HG02943 (cell line): ENCODE results near the gene NUBP1.
"Not testable (repeated sequence)": the region's sequence is repeated elsewhere in the genome, so short reads cannot be mapped to it uniquely, and the experiment has no call there.

Source experiments
- ATAC-seq: cut with Tn5 transposase; IDR thresholded peaks from one replicate; pipeline ENCODE4 v1.9.1; 2021; ENCODE audit warnings: mild to moderate bottlenecking, low read depth, moderate library complexity; ENCODE audit not compliant: unreplicated experiment

The NUBP1 gene

GRCh38 chr16:10750793-10751192 is 7.2 kb downstream of the NUBP1 start:
- ATAC-seq: no peak

GRCh38 chr16:10751291-10751697 is 7.7 kb downstream of the NUBP1 start:
- ATAC-seq: no peak

DNA sequence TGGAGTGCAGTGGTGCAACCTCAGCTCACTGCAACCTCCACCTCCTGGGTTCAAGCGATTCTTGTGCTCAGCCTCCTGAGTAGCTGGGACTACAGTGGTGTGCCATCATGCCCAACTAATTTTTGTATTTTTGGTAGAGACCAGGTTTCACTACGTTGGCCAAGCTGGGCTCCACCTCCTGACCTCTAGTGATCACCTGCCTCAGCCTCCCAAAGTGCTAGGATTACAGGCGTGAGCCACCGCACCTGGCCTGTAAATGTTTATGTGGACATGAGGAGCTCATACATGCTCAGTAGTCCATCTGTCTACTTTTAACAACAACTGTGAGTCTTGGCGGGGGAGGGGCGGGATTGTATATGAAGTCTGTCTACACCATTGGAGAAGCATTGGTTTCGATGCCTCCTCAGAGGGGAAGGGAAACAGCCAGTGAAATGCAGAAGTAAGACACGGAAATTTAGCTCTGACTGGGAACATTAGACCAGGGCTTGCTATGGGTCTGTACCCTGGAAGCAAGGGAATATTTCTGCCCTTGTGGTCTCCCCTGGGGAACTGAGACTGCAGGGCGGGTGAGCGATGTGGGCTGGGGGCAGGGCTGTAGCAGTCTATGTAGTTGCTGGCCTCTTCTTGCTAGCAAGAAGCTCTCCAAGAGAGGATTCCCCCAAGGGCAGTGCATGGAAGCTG is 9.3 kb downstream of the NUBP1 start:
- ATAC-seq: no peak

- no peak for ATAC-seq
These were observed 10.0 kb downstream of the NUBP1 start for GRCh38 chr16:10753670-10754069.

DNA sequence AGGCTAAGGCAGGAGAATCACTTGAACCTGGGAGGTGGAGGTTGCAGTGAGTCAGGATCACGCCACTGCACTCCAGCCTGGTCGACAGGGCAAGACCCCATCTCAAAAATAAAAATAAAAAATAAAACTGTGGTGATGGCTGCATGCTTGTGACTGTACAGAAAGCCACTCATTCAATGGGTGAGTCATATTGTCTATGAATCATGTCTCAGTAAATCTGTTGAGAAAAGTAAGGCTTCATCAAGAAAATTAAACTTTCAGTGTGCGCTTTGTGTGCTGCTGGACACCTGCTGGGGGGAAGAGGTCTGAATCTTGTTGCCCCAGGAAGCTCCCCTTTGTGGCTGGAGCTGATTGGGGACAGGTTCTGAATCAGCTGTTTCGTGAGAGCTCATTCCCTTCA is 11.3 kb downstream of the NUBP1 start:
- ATAC-seq: no peak

- no peak for ATAC-seq
These were observed 12.9 kb downstream of the NUBP1 start for GRCh38 chr16:10756574-10756973.

DNA sequence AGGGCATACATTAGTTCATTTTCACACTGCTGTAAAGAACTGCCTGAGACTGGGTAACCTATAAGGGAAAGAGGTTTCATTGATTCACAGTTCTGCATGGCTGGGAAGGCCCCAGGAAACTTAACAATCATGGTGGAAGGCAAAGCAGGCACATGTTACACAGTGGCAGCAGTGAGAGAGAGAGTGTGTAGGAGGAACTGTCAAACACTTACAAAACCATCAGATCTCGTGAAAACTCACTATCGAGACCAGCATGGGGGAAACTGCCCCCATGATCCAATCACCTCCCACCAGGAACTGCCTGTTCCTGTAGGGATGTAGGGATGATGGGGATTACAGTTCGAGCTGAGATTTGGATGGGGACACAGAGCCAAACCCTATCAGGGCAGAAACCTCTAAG is 17.2 kb downstream of the NUBP1 start:
- ATAC-seq: no peak

GRCh38 chr16:10761373-10761772 is 17.7 kb downstream of the NUBP1 start:
- no peak for ATAC-seq

DNA sequence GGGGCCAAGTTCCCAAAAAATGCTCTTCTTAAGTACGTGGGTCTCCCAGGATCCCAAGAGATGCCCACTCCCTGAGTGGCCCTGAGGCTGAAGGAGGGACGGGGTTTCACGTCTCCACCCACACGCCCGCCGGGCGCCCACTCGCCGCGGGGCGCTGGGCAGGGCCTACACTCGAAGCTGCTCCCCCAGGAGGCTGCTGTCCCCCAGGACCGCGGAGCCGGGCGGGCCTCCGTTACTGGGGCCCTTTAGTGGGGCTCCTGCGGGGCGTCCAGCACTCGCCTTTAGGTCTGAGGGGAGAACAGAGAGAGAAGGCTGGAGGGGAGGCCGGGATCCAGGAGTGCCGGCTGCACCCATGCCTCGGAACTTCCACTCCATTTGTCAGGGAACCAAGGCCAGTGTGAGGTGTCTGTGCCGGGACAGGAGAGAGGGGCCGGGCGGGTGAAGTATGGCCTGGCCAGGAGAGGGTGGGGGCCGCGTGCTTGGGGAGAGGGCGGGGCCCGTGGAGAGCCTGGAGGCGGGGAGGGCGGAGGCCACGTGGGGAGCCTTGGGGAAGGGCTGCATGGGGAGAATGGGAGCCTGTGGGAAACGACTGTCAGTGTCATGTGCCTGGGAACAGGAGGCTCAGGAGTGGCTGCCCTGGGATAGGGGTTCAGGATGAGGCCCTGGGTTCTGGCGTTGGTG is 18.8 kb downstream of the NUBP1 start:
- no peak for ATAC-seq

DNA sequence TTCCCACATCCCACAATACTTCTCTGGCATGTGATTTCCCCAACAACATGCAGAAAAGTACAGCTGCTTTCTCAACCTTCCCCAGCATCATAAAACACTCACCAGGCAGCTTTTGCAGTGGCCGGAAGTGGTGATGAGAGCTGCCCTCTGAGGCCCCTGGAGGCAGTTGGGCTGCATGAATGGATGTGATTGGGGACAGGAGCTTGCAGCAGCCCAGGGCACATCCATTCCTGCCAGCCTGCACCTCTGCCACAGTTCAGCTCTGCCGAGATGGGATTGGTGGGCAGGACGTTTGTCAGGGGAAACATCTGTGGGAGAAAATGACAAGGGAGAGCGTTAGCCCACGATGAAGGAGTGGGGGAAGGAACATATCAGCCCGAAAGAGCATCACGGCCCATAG is 19.8 kb downstream of the NUBP1 start:
- ATAC-seq: no peak

DNA sequence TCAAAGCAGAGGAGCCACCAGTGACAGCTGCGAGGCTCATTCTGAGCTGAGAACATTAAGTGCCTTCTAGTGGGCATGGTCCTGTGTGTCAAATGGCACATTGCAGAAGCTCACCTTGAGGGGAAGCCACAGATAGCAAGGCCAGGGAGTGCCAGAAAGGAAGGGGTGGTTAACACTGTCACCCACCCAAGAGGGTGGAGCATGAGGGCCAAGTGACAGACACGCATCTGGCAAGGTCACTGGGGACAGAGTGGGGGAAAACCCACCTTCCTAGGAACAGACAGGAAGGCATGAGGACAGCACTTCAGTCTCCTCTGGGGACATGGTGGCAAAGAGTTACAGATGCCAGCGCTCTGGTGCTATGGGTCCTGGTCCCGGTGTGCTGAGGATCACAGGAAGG is 22.1 kb downstream of the NUBP1 start:
- no peak for ATAC-seq

- no peak for ATAC-seq
These were observed 23.5 kb downstream of the NUBP1 start for GRCh38 chr16:10767127-10767526.

DNA sequence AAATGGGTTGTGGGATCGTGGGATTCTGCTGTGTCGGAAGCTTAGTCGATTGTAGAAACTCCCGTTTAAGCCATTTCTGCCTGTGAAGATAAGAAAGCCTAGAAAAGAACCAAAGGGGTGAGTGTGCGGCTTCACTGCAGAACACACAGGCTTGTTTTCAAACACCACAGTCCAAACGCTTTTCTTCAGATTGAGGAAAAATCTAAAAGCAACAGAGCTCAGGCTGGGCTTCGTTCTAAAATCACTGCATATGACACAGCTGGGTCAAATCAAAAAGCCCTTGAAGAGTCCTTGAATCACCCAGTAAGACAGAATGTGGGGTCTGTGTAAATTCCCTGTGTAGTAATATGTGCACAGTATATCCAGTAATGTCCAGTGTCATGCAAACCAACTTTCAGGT is 25.7 kb downstream of the NUBP1 start:
- ATAC-seq: no peak

GRCh38 chr16:10770907-10771306 is 27.3 kb downstream of the NUBP1 start:
- no peak for ATAC-seq

DNA sequence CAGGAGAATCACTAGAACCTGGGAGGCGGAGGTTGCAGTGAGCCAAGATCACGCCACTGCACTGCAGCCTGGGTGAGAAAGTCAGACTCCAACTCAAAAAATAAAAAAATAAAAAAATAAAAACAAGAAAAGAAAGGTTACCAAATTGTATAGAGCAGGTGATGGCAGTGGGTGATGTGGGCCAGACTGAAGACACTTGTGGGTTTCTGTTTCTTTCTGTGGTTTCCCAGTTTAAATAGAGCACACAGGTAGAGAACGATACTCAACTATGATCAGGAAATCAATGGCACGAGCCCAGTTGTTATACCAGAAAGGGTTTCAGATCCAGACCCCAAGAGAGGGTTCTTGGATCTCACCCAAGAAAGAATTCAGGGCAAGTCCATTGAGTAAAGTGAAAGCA is 32.6 kb downstream of the NUBP1 start:
- peak; percentile 65 for ATAC-seq

DNA sequence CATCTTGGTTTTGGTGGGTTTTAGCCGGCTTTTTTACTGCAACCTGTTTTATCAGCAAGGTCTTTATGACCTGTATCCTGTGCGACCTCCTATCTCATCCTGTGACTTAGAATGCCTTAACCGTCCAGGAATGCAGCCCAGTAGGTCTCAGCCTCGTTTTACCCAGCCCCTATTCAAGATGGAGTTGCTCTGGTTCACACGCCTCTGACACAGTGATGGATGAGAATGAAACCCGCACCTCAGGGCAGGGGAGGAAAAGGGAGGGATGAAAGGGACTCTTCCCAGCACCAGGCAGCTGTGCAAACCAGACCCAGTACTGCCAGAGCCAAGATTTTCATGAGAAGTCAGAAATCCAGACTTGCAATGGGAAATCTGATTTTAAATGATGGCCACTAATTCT is 33.3 kb downstream of the NUBP1 start:
- ATAC-seq: not testable (repeated sequence)

GRCh38 chr16:10777356-10777755 is 33.7 kb downstream of the NUBP1 start:
- no peak for ATAC-seq

DNA sequence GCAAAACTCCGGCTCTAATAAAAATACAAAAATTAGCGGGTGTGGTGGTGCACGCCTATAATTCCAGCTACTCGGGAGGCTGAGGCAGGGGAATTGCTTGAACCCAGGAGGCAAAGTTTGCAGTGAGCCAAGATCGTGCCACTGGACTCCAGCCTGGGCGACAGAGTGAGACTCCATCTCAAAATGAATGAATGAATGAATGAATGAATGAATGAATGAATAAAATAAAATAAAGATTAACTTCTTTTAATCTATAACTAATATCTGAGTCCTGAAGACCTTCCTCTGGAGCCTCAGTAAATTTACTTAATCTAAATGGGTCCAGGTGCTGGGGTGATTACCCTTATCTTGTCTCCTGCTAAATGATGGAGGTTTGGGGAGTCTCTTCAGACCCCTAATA is 36.3 kb downstream of the NUBP1 start:
- ATAC-seq: not testable (repeated sequence)

DNA sequence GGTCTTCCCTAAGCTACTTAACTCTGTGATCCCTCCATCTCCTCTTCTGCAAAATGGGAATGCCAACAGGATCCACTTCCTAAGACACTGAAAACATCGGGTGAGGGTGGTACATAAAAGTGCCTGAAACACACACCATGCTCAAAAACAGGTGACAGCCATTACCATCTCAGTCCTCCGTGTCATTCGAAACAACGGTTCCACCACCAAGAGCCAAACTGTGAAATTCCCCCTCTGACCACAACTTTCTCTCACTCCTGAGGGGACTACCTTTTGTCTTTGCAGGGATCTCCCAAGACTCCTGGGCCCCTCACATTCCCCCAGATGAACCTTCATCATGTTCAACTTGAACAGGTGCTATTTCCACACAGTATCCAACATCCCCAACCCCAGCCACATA is 37.0 kb downstream of the NUBP1 start:
- ATAC-seq: no peak

- no peak for ATAC-seq
These were observed 39.0 kb downstream of the NUBP1 start for GRCh38 chr16:10782628-10783027.

GRCh38 chr16:10787304-10787703 is 43.7 kb downstream of the NUBP1 start:
- no peak for ATAC-seq

DNA sequence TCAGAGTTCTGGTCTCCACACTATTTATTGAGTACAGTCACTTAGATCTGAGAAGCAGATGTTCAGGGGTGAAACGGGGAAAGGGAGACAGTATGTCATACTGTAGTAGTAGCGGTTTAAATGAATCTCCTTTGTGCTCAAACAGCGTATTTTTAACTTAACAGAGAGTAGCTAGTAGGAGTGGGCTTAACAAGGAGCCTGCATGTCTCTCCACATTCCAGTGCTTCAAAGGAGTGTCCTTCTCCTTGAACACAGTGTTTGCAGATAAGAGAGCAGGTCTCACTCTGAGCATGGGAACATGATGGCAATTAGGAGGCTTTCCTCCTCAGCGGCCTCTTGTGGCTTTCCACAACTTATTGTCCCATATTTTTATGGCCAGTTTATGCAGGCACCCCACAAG is 45.0 kb downstream of the NUBP1 start:
- ATAC-seq: not testable (repeated sequence)
